CD4-positive, alpha-beta T cell treated with Interleukin-12 subunit alpha and Interleukin-12 subunit beta, for 1 hour (primary cell): ENCODE data around the gene PYHIN1.
A peak's percentile ranks its signal among the peaks of the same experiment; 100 is the strongest.

Source experiments
- DNase-seq: peaks from one replicate; pipeline ENCODE4 v3.0.0-alpha.2; 2020

The PYHIN1 gene

GRCh38 chr1:158931055-158931737 is at the start of gene PYHIN1:
Gene PYHIN1 (plus strand): TSS chr1:158931552. CDS start chr1:158936911, 5,359 bp downstream.
- peak; percentile 64 for DNase-seq

- no peak for DNase-seq
Observed at GRCh38 chr1:158893654-158894053, 37.7 kb upstream of the PYHIN1 start.

GRCh38 chr1:158898722-158899121 is 32.6 kb upstream of the PYHIN1 start:
- DNase-seq = no peak

- DNase-seq = no peak
Observed at GRCh38 chr1:158901623-158902022, 29.7 kb upstream of the PYHIN1 start.

GRCh38 chr1:158916085-158916484 is 15.3 kb upstream of the PYHIN1 start:
- DNase-seq = no peak

GRCh38 chr1:158924677-158925076 is 6.7 kb upstream of the PYHIN1 start:
- peak; percentile 25 for DNase-seq

GRCh38 chr1:158930504-158930903 is 848 bp upstream of the PYHIN1 start:
- peak; percentile 65 for DNase-seq

- peak; percentile 33 for DNase-seq
Observed at GRCh38 chr1:158932171-158932570, 819 bp downstream of the PYHIN1 start.

- peak; percentile 27 for DNase-seq
Observed at GRCh38 chr1:158933621-158934020, 2.3 kb downstream of the PYHIN1 start.

- no peak for DNase-seq
Observed at GRCh38 chr1:158939180-158939579, 7.8 kb downstream of the PYHIN1 start.

- no peak for DNase-seq
Observed at GRCh38 chr1:158941317-158941716, 10.0 kb downstream of the PYHIN1 start.

GRCh38 chr1:158942490-158942889 is 11.1 kb downstream of the PYHIN1 start:
- no peak for DNase-seq

GRCh38 chr1:158943059-158943458 is 11.7 kb downstream of the PYHIN1 start:
- no peak for DNase-seq

- no peak for DNase-seq
Observed at GRCh38 chr1:158945061-158945460, 13.7 kb downstream of the PYHIN1 start.

- no peak for DNase-seq
Observed at GRCh38 chr1:158946785-158947184, 15.4 kb downstream of the PYHIN1 start.

GRCh38 chr1:158951956-158952355 is 20.6 kb downstream of the PYHIN1 start:
- no peak for DNase-seq

- DNase-seq = no peak
Observed at GRCh38 chr1:158952416-158952815, 21.1 kb downstream of the PYHIN1 start.

GRCh38 chr1:158961178-158961577 is 29.8 kb downstream of the PYHIN1 start:
- no peak for DNase-seq

GRCh38 chr1:158962983-158963382 is 31.6 kb downstream of the PYHIN1 start:
- no peak for DNase-seq

- DNase-seq = no peak
Observed at GRCh38 chr1:158969166-158969565, 37.8 kb downstream of the PYHIN1 start.

GRCh38 chr1:158969855-158970254 is 38.5 kb downstream of the PYHIN1 start:
- DNase-seq = no peak

- DNase-seq = peak; percentile 25
Observed at GRCh38 chr1:158972841-158973240, 41.5 kb downstream of the PYHIN1 start.

- no peak for DNase-seq
Observed at GRCh38 chr1:158976219-158976618, 44.9 kb downstream of the PYHIN1 start.

- DNase-seq = peak; percentile 44
Observed at GRCh38 chr1:158978730-158979129, 47.4 kb downstream of the PYHIN1 start.

GRCh38 chr1:158979229-158979628 is 47.9 kb downstream of the PYHIN1 start:
- DNase-seq = no peak
